ENCODE measurements around the gene LENG8.

Gene LENG8

DNA sequence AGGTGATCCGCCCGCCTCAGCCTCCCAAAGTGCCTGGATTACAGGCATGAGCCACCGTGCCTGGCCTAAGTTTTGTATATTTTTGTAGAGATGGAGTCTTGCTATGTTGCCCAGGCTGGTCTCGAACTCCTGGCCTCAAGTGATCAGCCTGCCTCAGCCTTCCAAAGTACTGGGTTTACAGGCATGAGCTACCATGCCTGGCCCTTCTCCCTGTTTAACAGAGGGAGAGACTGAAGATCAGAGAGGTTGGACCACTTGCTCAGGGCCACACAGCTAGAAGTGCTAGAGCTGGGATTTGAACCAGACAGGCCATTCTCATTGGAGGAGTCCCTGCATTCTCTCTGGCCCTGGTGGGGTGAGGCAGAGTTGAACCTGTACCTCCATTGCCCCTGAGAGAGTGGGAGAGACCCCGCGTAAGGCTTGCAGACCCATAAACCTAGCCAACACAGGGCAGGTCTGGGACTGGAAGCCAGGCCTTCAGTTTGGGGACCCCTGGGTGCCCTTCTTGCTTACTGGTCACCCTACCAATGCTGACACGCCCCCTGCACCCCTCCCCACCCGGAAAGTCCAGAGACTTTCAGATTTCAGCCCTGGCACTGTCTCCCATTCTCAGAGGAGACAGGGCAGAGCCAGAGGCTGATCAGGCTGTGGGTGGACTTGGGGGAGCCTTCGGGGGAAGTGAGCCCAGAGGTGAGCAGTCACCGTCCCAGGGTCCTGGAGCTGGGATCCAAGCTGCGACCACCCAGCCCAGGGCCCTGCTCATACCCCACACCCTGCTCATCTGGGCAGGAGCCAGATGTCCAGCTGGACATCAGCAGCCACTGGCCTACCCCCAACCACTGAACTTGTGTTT lies 20.4 kb upstream of the LENG8 start:
- DNase-seq (ENCODE audit: extremely low read depth, low read depth) = no peak
- H3K4me3 ChIP-seq (replicated peaks; ENCODE audit: low read depth, low read length) = no peak overlapping the region
- TF ChIP-seq, protein P1, sequence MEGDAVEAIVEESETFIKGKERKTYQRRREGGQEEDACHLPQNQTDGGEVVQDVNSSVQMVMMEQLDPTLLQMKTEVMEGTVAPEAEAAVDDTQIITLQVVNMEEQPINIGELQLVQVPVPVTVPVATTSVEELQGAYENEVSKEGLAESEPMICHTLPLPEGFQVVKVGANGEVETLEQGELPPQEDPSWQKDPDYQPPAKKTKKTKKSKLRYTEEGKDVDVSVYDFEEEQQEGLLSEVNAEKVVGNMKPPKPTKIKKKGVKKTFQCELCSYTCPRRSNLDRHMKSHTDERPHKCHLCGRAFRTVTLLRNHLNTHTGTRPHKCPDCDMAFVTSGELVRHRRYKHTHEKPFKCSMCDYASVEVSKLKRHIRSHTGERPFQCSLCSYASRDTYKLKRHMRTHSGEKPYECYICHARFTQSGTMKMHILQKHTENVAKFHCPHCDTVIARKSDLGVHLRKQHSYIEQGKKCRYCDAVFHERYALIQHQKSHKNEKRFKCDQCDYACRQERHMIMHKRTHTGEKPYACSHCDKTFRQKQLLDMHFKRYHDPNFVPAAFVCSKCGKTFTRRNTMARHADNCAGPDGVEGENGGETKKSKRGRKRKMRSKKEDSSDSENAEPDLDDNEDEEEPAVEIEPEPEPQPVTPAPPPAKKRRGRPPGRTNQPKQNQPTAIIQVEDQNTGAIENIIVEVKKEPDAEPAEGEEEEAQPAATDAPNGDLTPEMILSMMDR (IDR thresholded peaks at IDR 0.05; ENCODE audit: low read depth, low read length, missing control alignments) = no peak

DNA sequence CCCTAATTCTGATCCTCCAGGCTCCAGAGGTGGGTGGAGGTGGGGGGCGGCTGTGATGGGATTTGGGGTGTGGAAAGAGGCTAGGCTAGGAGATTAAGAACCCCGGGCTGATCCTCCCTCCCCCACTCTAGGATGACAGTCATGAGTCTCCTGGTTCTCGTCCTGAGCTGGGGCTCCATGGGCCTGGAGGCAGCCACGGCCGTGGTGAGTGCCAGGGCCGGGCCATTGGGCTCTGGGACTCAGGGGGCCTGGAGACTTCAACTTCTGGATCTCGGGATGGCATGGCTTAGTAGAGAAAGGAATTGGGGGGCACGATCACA lies 19.9 kb upstream of the LENG8 start:
- H3K4me3 ChIP-seq (replicated peaks; ENCODE audit: low read depth, low read length) = no peak overlapping the region
- TF ChIP-seq, protein P1 (IDR thresholded peaks at IDR 0.05; ENCODE audit: low read depth, low read length, missing control alignments) = no peak
- DNase-seq (ENCODE audit: extremely low read depth, low read depth) = no peak

DNA sequence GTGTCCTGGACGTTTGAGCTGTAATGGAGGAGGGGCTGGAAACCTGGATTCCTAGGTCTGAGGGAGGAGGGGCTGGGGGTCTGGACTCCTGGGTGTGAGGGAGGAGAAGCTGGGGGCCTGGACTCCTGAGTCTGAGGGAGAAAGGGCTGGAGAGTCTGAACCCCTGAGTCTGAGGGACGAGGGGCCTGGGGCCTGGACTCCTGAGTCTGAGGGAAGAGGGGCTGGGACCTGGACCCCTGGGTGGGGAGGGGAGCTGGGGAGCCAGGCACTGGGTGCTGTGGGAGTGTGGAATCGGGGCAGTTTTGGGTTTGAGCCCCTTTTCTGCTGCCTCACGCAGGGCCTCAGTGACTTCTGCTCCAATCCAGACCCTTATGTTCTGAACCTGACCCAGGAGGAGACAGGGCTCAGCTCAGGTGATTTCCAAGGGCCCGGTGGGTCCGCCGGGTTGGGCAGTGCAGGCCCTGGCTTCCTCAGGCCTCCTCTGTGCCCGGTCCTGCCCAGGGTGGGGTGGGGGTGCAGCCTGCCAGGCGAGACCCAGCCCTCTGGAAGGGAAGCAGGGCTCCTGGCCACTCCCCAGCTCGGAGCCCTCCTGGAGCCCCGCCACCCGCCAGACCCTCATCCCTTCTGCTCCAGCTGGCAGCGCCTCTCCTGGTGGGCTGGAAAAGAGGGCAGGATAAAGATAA lies 19.3 kb upstream of the LENG8 start:
- TF ChIP-seq, protein P1 (IDR thresholded peaks at IDR 0.05; ENCODE audit: low read depth, low read length, missing control alignments) = no peak
- no peak for DNase-seq (ENCODE audit: extremely low read depth, low read depth)

GRCh38 chr19:54430306-54431254 lies 18.4 kb upstream of the LENG8 start:
- DNase-seq (ENCODE audit: extremely low read depth, low read depth) = no peak
- TF ChIP-seq, protein P1 (IDR thresholded peaks at IDR 0.05; ENCODE audit: low read depth, low read length, missing control alignments) = no peak
- H3K4me3 ChIP-seq (replicated peaks; ENCODE audit: low read depth, low read length) = no peak overlapping the region

More for the DNA sequence above, 19.3 kb upstream of the LENG8 start:
- H3K4me3 ChIP-seq (replicated peaks; ENCODE audit: low read depth, low read length) = no peak overlapping the region

DNA sequence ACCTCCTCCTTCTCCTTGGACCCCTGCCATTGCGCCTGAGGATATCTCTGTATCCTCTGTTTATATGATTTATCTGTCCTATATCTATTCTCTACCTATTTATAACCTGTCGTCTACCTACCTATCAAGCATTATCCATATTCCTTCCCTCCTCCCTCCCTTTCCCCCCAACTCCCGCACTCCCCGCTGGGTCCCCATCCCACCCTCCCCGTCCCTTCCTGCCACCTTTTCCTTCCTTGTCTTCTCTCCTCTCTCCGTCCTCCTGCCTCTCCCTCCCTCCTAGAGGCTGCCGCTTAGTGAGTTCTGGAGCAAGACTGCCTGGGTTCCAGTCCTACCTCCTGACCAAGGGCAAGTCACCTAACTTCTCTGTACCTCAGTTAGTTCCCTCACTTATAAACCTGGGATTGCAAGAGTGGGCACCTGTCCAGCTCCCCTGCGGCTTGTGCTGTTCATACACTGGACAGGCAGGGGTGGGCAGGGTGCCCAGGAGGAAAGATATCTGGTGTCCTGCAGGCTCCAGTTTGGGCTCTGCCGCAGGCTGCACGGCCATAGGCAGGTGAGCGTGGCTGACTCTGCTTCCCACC lies 17.7 kb upstream of the LENG8 start:
- no peak overlapping the region for H3K4me3 ChIP-seq (replicated peaks; ENCODE audit: low read depth, low read length)
- TF ChIP-seq, protein P1 (IDR thresholded peaks at IDR 0.05; ENCODE audit: low read depth, low read length, missing control alignments) = no peak
- DNase-seq (ENCODE audit: extremely low read depth, low read depth) = no peak

DNA sequence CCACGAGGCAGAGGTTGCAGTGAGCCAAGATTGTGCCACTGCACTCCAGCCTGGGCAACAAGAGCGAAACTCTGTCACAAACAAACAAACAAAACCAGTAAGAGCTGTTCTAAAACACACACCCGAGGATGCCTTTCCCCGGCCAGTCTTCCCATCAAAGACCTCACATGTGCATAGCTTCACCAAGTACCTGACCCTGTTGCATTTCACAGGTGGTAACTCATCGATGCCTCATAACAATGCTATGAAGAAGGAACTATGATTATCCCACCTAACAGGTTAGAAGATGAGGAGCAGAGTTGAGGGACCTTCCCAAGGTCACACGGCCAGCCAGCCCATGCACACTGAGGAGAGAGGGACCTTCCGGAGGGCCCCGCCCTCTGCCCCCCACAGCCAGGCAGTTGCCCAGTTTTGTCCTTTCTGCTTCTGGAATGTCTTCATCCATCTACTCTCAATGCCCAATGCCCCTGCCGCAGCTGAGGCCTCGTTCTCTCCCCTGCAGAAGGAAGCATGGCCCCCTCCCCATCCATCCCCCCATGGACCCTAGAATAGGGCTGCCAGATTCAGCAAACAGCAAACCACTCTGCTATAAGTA lies 16.8 kb upstream of the LENG8 start:
- TF ChIP-seq, protein P1 (IDR thresholded peaks at IDR 0.05; ENCODE audit: low read depth, low read length, missing control alignments) = no peak
- no peak for DNase-seq (ENCODE audit: extremely low read depth, low read depth)
- no peak overlapping the region for H3K4me3 ChIP-seq (replicated peaks; ENCODE audit: low read depth, low read length)

Data from HFF-Myc (cell line).